Measurements from ENCODE around the gene PC.

PC gene

GRCh38 chr11:66863428-66864125 lies 94.6 kb downstream of the PC start:
- no peak for DNase-seq

GRCh38 chr11:66862559-66863037 lies 95.6 kb downstream of the PC start:
- DNase-seq, result no peak

DNA sequence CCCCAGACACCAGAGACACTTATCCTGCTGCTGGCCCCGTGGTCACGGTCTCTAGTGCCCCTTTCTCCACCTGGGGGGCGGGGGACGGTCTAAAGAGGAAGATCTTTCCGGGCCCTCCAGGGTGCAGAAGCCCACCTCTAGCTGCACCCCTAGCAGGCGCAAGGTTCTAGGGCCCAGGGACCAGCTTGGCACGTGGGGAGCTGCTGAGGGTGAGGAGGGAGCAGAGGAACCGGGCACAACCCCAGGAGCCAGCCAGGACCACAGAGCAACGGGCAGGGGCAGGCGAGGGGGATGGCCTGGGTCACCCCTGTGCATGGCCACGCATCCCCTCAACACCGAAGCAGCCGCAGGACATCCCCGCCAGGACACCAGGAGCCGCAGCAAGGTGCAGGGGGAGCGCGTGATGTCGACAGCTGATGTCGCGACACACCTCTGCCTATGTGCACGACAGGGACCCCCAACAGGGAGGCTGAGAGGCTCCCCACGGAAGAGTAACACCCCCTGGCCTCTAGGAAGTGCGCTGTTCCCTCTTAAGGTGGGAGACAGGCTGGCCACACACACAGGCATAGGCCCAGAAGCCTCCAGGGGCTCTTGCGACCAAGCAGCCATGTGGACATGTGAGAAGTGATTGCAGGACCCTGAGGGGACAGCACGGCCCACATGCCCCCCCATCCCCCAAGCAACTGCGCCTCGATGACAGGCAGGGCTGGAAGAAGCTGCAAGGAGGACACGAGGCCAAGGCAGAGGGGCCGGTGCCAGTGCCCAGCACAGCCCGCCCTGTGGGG lies 96.2 kb downstream of the PC start:
- DNase-seq, result no peak

- no peak for DNase-seq
Observed at GRCh38 chr11:66861038-66861773, 97.0 kb downstream of the PC start.

GRCh38 chr11:66860449-66860831 lies 97.7 kb downstream of the PC start:
- no peak for DNase-seq

- no peak for DNase-seq
Observed at GRCh38 chr11:66859686-66860448, 98.3 kb downstream of the PC start.

DNA sequence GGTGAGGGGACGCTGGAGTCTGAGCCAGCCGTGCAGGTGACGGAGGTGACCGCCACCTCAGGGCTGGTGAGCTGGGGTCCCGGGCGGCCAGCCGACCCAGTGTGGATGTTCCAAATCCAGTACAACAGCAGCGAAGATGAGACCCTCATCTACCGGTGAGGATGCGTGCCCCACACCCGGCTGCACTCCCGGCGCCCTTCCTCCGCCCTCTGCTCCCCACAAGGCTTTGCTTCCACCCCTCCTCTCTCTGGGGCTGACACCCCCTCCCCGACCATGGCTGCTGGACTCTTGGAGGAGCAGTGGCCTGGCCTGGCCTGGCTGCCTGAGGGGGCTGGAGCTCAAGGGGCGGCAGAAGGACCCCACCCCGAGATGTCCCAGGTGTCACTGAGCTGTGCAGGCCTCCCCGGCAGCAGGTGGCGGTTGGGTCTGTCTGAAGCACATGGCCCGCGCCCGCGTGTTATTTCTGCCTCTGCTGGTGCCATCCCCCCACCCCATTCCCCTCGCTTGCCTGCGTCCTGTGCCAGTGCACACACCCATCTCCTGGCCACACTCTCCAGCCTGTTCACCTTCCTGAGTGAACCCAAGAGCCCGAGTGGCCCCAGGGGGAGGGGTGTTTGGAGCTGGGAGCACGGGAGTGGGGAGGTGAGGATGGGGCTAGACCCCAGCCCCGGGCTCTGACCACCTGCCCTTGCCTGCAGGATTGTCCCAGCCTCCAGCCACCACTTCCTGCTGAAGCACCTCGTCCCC lies 99.1 kb downstream of the PC start:
- DNase-seq, result no peak

GRCh38 chr11:66858186-66858938 lies 99.8 kb downstream of the PC start:
- DNase-seq, result no peak

DNA sequence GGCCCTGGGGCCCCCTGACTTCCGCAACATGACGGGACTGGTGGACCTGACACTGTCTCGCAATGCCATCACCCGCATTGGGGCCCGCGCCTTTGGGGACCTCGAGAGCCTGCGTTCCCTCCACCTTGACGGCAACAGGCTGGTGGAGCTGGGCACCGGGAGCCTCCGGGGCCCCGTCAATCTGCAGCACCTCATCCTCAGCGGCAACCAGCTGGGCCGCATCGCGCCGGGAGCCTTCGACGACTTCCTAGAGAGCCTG lies 100.3 kb downstream of the PC start:
- no peak for DNase-seq

- DNase-seq, result no peak
Observed at GRCh38 chr11:66857234-66857926, 100.8 kb downstream of the PC start.

- DNase-seq, result peak in 2 of 4 experiments; percentile 31 to 41
Observed at GRCh38 chr11:66856496-66857233, 101.5 kb downstream of the PC start, which contains the start of gene LRFN4. LRFN4 (plus strand) TSS chr11:66857064; CDS start chr11:66857745, 681 bp downstream.

GRCh38 chr11:66855574-66856495 lies 102.3 kb downstream of the PC start:
- DNase-seq, result peak; percentile 19 to 56 (median 34)

- no peak for DNase-seq
Observed at GRCh38 chr11:66854729-66855211, 103.4 kb downstream of the PC start.

- no peak for DNase-seq
Observed at GRCh38 chr11:66854231-66854661, 103.9 kb downstream of the PC start.

GRCh38 chr11:66853242-66854229 lies 104.6 kb downstream of the PC start:
- no peak for DNase-seq

DNA sequence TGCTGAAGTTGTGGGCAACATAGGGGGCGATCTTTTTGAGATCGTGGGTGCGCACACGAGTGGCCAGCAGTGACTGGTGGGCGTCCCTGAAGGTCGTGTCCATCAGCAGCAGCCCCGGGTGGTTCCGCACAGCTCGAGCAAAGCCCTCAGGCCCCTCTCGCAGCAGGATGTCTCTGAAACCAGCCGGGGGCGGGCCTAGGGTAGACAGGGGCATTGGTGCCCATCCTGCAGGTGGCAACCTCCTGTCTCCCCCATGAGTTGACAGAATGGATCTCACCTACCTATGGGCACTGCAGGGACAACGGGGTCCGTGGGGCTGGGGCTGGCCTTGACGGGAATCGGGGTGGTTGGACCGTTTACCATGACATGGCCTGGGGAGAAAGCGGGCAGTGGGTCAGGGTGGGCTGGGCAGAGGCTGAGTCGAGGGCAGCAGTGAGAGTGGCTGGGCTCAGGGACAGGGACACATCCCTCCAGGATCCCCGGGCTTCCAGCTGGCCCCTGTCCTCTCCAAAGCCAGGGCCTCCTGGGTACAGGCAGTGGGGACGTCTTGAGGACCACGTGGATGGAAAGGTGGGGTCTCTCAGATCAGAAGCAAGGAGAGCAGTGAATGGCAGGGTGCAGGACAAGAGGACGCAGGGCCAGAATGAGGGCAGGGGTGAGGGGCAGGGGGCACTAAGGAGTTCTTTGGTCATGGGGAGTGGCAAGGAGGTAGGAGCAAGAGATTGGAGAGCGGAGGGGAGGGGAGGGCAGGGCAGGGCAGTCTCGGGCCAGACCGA lies 105.5 kb downstream of the PC start:
- DNase-seq, result no peak

Measured in activated naive CD4-positive, alpha-beta T cell (primary cell).